Glomerular visceral epithelial cell (primary cell): ENCODE data around the gene MBL2.

Experiments used
- DNase-seq: peaks from one replicate; pipeline ENCODE4 v3.0.0-alpha.2; 2016; ENCODE audit errors: extremely low spot score

MBL2 gene

DNA sequence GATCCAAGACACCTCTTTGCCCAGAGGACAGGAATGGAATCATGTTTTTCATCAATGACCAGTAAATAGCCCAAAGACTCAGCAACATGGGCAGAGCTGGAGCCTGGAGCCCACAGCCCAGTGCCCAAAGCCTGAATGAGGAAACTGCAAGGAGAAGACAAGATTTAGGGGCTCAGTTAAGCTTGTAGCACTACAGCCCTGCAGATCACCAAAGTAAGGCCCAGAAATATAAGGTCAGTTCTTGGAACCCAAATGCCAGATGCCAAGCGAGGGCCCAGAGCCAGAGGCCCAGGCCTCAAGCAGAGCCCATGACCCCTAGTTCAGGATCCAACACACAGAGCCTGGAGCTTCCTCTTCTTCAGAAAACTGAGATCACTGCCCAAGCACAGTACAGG is 32.4 kb downstream of the MBL2 start:
- no peak for DNase-seq

DNA sequence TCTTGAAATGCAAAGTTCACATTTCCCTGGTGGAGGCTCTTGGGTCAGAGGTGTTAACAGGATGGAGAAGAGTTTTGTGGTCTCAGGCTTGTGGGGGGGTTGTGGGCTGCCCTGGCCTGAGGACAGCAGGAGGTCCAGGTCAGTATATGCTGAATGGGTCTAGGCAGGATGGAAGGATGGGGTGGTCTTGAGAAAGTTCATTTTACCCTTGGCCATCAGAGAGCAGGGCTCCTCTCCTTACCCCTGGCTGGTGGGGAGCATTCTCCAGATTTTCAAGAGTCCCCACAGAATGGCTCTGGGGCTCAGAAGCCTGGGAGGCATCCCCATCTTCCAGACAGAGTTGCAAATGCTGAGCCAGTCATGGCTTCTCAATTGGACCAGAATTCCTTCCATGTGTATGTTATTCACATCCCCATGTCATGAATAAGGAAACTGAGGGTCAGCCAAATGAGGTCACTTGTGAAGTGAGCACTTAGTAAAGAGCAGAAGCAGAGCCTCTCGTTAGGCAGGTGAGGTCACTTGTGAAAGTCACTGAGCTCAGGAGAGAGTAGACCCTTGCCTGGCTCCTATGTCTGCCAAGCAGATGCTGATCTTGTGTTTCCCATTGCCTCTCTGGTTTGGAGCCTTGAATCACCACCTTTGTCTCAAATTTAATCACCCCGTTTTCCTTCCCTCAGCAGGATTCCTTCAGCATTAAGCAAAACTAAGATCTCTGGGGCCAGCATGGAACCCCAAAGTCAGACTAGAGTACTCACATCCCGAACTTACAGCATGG is 33.0 kb downstream of the MBL2 start:
- no peak for DNase-seq

DNA sequence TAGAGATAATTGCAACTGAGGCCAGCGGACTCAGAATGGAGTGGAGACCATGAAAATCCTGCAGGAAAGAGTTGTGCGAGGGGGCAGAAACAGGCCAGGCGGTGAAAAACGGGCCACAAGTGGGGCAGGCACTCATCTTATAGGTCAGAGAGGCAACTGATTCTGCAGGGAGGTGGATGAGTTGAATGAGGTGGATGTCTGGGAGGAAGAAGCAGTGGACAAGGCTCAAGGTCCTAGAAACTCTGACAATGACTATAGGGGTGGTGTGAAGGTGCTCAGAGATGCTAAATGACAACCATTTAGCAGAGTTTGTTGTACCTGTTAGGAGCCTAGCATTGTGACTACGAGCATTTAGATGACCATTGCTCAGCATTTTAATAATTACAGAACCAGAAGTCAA is 33.6 kb downstream of the MBL2 start:
- DNase-seq: no peak

DNA sequence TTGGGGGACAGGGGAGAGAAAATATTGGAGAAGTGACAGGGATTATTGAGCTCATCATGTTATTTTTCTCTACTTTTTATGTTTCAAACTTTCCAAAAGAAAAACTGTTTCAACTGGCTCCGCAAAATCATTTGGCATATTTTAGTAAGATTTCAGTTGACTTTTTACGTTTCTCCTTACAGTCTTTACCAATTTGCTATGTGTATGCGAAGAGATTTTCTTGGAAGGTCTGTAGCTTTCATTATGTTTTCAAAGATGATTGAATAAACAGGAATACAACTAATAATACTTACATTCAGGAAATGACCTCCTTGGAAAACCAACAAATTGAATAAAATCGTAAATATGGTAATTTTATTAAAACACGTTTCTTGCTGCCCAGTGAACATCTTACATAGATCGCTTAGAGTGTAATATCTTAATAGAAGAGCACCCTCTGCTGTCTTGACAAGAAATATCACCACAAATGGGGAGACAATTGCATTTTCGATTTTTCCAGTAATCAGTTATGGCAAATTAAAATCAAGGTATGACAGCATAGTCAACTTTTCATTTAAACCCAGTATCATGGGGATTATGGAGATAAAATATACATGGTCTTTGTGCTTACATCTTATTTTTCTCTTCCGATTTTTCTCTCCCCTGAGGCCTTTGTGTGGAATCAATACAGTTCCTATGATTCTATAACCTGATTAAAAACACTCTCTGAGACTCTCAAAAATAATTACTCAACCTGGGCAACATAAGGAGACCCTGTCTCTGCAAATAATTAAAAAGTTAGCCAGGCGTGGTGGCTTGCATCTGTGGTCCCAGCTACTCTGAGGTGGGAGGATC is 43.1 kb downstream of the MBL2 start:
- DNase-seq: peak; percentile 22

DNA sequence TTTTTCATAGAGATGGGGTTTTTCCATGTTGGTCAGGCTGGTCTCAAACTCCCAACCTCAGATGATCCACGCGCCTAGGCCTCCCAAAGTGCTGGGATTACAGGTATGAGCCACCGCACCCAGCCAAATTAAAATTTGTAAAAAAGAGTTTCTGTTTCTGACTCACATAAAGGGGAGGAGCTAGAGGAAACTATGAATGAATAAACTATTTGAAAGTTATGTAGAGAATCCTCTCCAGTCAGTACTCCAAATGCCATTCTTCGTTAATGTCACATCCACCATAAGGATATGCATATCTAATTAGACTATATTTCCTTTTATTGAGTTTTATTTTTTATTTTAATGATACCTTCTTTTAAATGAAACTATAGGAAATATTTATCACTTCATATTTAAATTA is 52.6 kb downstream of the MBL2 start:
- DNase-seq: no peak
